GM12864 (cell line): ENCODE measurements around the gene POLR3G.

Experiments
- DNase-seq: peaks from one replicate; pipeline ENCODE4 v3.0.0-alpha.2; 2011; ENCODE audit warnings: low read depth
- H3K4me3 ChIP-seq: 2 replicates; pipeline ENCODE4 v1.5.1; 2011; ENCODE audit warnings: mild to moderate bottlenecking, low read depth, low read length, control low read depth
- CTCF ChIP-seq: IDR thresholded peaks from 2 replicates; pipeline ENCODE4 v1.5.1; 2011; ENCODE audit warnings: low read depth, mild to moderate bottlenecking, moderate library complexity, low read length, control low read depth, inconsistent platforms; ENCODE audit errors: missing control alignments

POLR3G gene

GRCh38 chr5:90474235-90475107 lies at the start of gene POLR3G, which contains the start of gene MBLAC2:
Gene POLR3G, plus strand, starts transcription at chr5:90474864. Its CDS starts 10,704 bp downstream, at chr5:90485568.
Gene MBLAC2, minus strand, starts transcription at chr5:90474771. Its CDS starts 479 bp downstream, at chr5:90474292.
- peak within 1 kb of the TSS; percentile 73 for H3K4me3 ChIP-seq
- peak; percentile 80 for DNase-seq
- TF ChIP-seq CTCF = peak; percentile 51

- no peak for DNase-seq
- H3K4me3 ChIP-seq = no peak overlapping the region
- TF ChIP-seq CTCF = peak; percentile 61
These were observed 40.4 kb upstream of the POLR3G start for GRCh38 chr5:90434116-90434714.

GRCh38 chr5:90437663-90438062 lies 37.0 kb upstream of the POLR3G start:
- DNase-seq = no peak
- TF ChIP-seq CTCF = no peak
- H3K4me3 ChIP-seq = no peak overlapping the region

GRCh38 chr5:90438100-90438499 lies 36.6 kb upstream of the POLR3G start:
- DNase-seq = no peak

GRCh38 chr5:90440644-90441043 lies 34.0 kb upstream of the POLR3G start:
- no peak overlapping the region for H3K4me3 ChIP-seq
- TF ChIP-seq CTCF = no peak
- DNase-seq = no peak

More at GRCh38 chr5:90438100-90438499, 36.6 kb upstream of the POLR3G start:
- no peak overlapping the region for H3K4me3 ChIP-seq
- no peak for TF ChIP-seq CTCF

- DNase-seq = no peak
- TF ChIP-seq CTCF = no peak
- no peak overlapping the region for H3K4me3 ChIP-seq
These were observed 27.7 kb upstream of the POLR3G start for GRCh38 chr5:90446961-90447360.

- TF ChIP-seq CTCF = no peak
- H3K4me3 ChIP-seq = no peak overlapping the region
- DNase-seq = no peak
These were observed 13.4 kb upstream of the POLR3G start for GRCh38 chr5:90461288-90461687.
